ENCODE results near the gene INHBE.

- TF ChIP-seq ZNF274 (IDR thresholded peaks at IDR 0.05; ENCODE audit: borderline replicate concordance, extremely low read depth, low read length) (no peak), USF2 (IDR thresholded peaks at IDR 0.05; ENCODE audit: low read length) (no peak), NRF1 (IDR thresholded peaks at IDR 0.05; ENCODE audit: low read depth, low read length) (no peak), HDAC6 (IDR thresholded peaks at IDR 0.05; ENCODE audit: low read depth, low read length) (no peak), CTCF (IDR thresholded peaks at IDR 0.05; ENCODE audit: control extremely low read depth in 1 of 3, insufficient read depth in 1 of 3, low read depth in 1 of 3, low read length in 3 of 3) (no peak)
These were observed 19.3 kb downstream of the INHBE start for GRCh38 chr12:57474430-57474829.
